CD14-positive monocyte (primary cell): Measurements from ENCODE around the gene ARMCX2. TPM values are rescaled to one million over a fixed set of nuclear protein-coding genes. Genes with fewer than 3 reads are reported as not detected.

Source experiments
- DNase-seq, 3 donors: peaks; one replicate each; pipeline ENCODE4 v3.0.0-alpha.2; 2011 to 2022
- H2AFZ ChIP-seq: 2 replicates; pipeline ENCODE4 v1.6.0; 2012; ENCODE audit warnings: mild to moderate bottlenecking, low read depth, low read length, inconsistent platforms; ENCODE audit not compliant: insufficient read depth, poor library complexity, severe bottlenecking
- H3K27ac ChIP-seq, 2 donors: 1 replicate in 1 of 2; 2 replicates in 1 of 2; pipeline ENCODE4 v1.5.1; 2012 to 2013; ENCODE audit warnings: low read length in 2 of 2, control low read depth in 1 of 2, inconsistent platforms in 1 of 2, low read depth in 1 of 2, mild to moderate bottlenecking in 1 of 2
- H3K27me3 ChIP-seq, 2 donors: one replicate each; pipeline versions ENCODE4 v1.6.0 to v1.6.1; 2011 to 2013; ENCODE audit warnings: low read length in 2 of 2; ENCODE audit not compliant: control insufficient read depth in 2 of 2, insufficient read depth in 2 of 2
- H3K36me3 ChIP-seq, 2 donors: replicated peaks in 1 of 2; 1 replicate in 1 of 2; 2 replicates in 1 of 2; pipeline versions ENCODE4 v1.5.1 to v1.6.1; 2012 to 2013; ENCODE audit warnings: low read length in 2 of 2, control low read depth in 1 of 2, inconsistent platforms in 1 of 2, mild to moderate bottlenecking in 1 of 2; ENCODE audit not compliant: insufficient read depth in 2 of 2, control insufficient read depth in 1 of 2
- H3K4me1 ChIP-seq, 2 donors: 1 replicate in 1 of 2; 2 replicates in 1 of 2; pipeline versions ENCODE4 v1.5.1 to v1.6.1; 2012 to 2013; ENCODE audit warnings: low read length in 2 of 2, control low read depth in 1 of 2, inconsistent platforms in 1 of 2, mild to moderate bottlenecking in 1 of 2, moderate library complexity in 1 of 2; ENCODE audit not compliant: insufficient read depth in 2 of 2, control insufficient read depth in 1 of 2
- H3K4me2 ChIP-seq: replicated peaks from 2 replicates; pipeline ENCODE3; 2012; ENCODE audit warnings: low read length, moderate library complexity, mild to moderate bottlenecking; ENCODE audit not compliant: poor library complexity, severe bottlenecking; ENCODE audit errors: extremely low read depth
- H3K4me3 ChIP-seq, 3 experiments: fragments of 200-600 bp in 1 of 3; sonication (generic) in 1 of 3; replicated peaks in 1 of 3; 1 replicate in 2 of 3; 2 replicates in 1 of 3; pipeline ENCODE4 v1.5.1; 2011 to 2013; ENCODE audit warnings: low read length in 3 of 3, mild to moderate bottlenecking in 3 of 3, control low read depth in 2 of 3, low read depth in 2 of 3, inconsistent platforms in 1 of 3, moderate library complexity in 1 of 3
- H3K79me2 ChIP-seq: 2 replicates; pipeline ENCODE4 v1.6.0; 2012; ENCODE audit warnings: mild to moderate bottlenecking, control low read depth, inconsistent platforms, low read length, moderate library complexity; ENCODE audit not compliant: insufficient read depth
- H3K9ac ChIP-seq: 2 replicates; pipeline ENCODE4 v1.6.0; 2017; ENCODE audit warnings: low read length, mild to moderate bottlenecking; ENCODE audit not compliant: insufficient read depth, poor library complexity, severe bottlenecking
- H3K9me3 ChIP-seq, 2 donors: replicated peaks in 1 of 2; 1 replicate in 1 of 2; 2 replicates in 1 of 2; pipeline versions ENCODE4 v1.5.1 to v1.6.1; 2012 to 2013; ENCODE audit warnings: low read length in 2 of 2, control low read depth in 1 of 2; ENCODE audit not compliant: control insufficient read depth in 1 of 2, insufficient read depth in 1 of 2
- H4K20me1 ChIP-seq: 2 replicates; pipeline ENCODE4 v1.6.0; 2012; ENCODE audit warnings: mild to moderate bottlenecking, low read length, control low read depth, moderate library complexity; ENCODE audit not compliant: insufficient read depth
- H3K27ac Mint-ChIP-seq, 7 donors: one replicate each; pipeline ENCODE4 v1.8.0; 2020; ENCODE audit warnings: mild to moderate bottlenecking in 7 of 7, mixed read lengths in 7 of 7, moderate library complexity in 6 of 7, inconsistent platforms in 2 of 7
- H3K27me3 Mint-ChIP-seq, 3 donors: one replicate each; pipeline ENCODE4 v1.8.0; 2021 to 2022; ENCODE audit warnings: low read depth in 3 of 3, mild to moderate bottlenecking in 3 of 3, mixed read lengths in 3 of 3, moderate library complexity in 3 of 3, inconsistent platforms in 1 of 3
- H3K36me3 Mint-ChIP-seq, 2 donors: one replicate each; pipeline ENCODE4 v1.8.0; 2020; ENCODE audit warnings: mixed read lengths in 2 of 2, inconsistent platforms in 1 of 2, mild to moderate bottlenecking in 1 of 2
- H3K4me1 Mint-ChIP-seq: one replicate; pipeline ENCODE4 v1.8.0; 2020; ENCODE audit warnings: mild to moderate bottlenecking, mixed read lengths
- H3K4me3 Mint-ChIP-seq, 2 donors: one replicate each; pipeline ENCODE4 v1.8.0; 2020; ENCODE audit warnings: mild to moderate bottlenecking in 2 of 2, mixed read lengths in 2 of 2, moderate library complexity in 1 of 2
- H3K9me3 Mint-ChIP-seq, 7 donors: one replicate each; pipeline ENCODE4 v1.8.0; 2020 to 2022; ENCODE audit warnings: mixed read lengths in 7 of 7, mild to moderate bottlenecking in 6 of 7, moderate library complexity in 6 of 7, inconsistent platforms in 2 of 7
- CTCF ChIP-seq: fragments of 200-600 bp; IDR thresholded peaks from one replicate; pipeline ENCODE4 v1.8.0; 2022; ENCODE audit warnings: antibody characterized with exemption, mild to moderate bottlenecking
- WGBS: methylation state at CpG from one replicate; pipeline ENCODE4 v1.1.5; 2013; ENCODE audit warnings: missing lambda C conversion rate; ENCODE audit not compliant: insufficient coverage; 5-methylcytosine and 5-hydroxymethylcytosine counted together
- intact Hi-C, 2 donors: fragments of 100-400 bp; cut with micrococcal nuclease; formaldehyde crosslinking; loops; one replicate each; pipeline versions ENCODE4 v1.15.0 to v1.15.1; 2023
- polyA plus RNA-seq, 3 donors: library from polyadenylated mRNA; depleted of rRNA in 1 of 3; unstranded in 2 of 3; stranded (reverse) in 1 of 3; fragments of 300-500 nt in 2 of 3; fragments of >200 nt in 1 of 3; fragmentation: Illumina TruSeq in 2 of 3; gene quantifications; 1 replicate in 2 of 3; 2 replicates in 1 of 3; pipeline ENCODE4 v1.2.3, GENCODE V29; 2012 to 2021

ARMCX2 gene
- polyA plus RNA-seq, 3 donors, result 0.27 to 0.63 (median 0.61) TPM

- intact Hi-C loops, result no loop called here
- no peak overlapping the region for H3K27ac Mint-ChIP-seq
- no CpG with 5 or more reads among the region's 2 CpGs for WGBS
- H3K4me3 Mint-ChIP-seq, result no peak overlapping the region
- H3K36me3 ChIP-seq, result no peaks in the 10 kb centered on the region
- H3K36me3 Mint-ChIP-seq, result no peaks in the 10 kb centered on the region
- no peak overlapping the region for H3K27ac ChIP-seq
- H3K9ac ChIP-seq, result no peak overlapping the region
- H3K4me1 ChIP-seq, result no peaks in the 10 kb centered on the region
- no peaks in the 10 kb centered on the region for H3K9me3 ChIP-seq
- H3K4me2 ChIP-seq, result no peak overlapping the region
- no peak overlapping the region for H2AFZ ChIP-seq
- peaks cover 0 to 5% (median 0%) of the 10 kb centered on the region in 7 donors for H3K9me3 Mint-ChIP-seq
- peaks cover 0 to 5% (median 4%) of the 10 kb centered on the region in 3 donors for H3K27me3 Mint-ChIP-seq
- H3K27me3 ChIP-seq, result peaks cover 0 to 2% of the 10 kb centered on the region in 2 donors
- no peak overlapping the region for H3K4me3 ChIP-seq
- no peak for TF ChIP-seq CTCF
- H3K79me2 ChIP-seq, result no peaks in the 10 kb centered on the region
- H4K20me1 ChIP-seq, result no peaks in the 10 kb centered on the region
- H3K4me1 Mint-ChIP-seq, result peaks cover 8% of the 10 kb centered on the region
- no peak for DNase-seq
These were observed 8.5 kb upstream of the ARMCX2 start for GRCh38 chrX:101668143-101668542.

- Mint-ChIP-seq H3K9me3 (peaks cover 0 to 6% (median 1%) of the 10 kb centered on the region in 7 donors), H3K36me3 (no peaks in the 10 kb centered on the region), H3K27me3 (peaks cover 9 to 14% (median 13%) of the 10 kb centered on the region in 3 donors), H3K4me1 (peaks cover 12% of the 10 kb centered on the region), H3K27ac (peak overlapping the region in 2 of 7 donors; percentile 1 to 65), H3K4me3 (peak overlapping the region; percentile 80 to 87)
- peak overlapping the region; percentile 50 for H3K9ac ChIP-seq
- H3K79me2 ChIP-seq, result no peaks in the 10 kb centered on the region
- H3K27ac ChIP-seq, result no peak overlapping the region
- H3K9me3 ChIP-seq, result no peaks in the 10 kb centered on the region
- peaks cover 0 to 8% of the 10 kb centered on the region in 2 donors for H3K27me3 ChIP-seq
- TF ChIP-seq CTCF, result no peak
- intact Hi-C loops, result no loop called here
- no peaks in the 10 kb centered on the region for H4K20me1 ChIP-seq
- DNase-seq, result peak; percentile 9 to 18 (median 16)
- H3K4me1 ChIP-seq, result peaks cover 9 to 15% of the 10 kb centered on the region in 2 donors
- H3K36me3 ChIP-seq, result no peaks in the 10 kb centered on the region
- H3K4me3 ChIP-seq, result peak overlapping the region; percentile 55 to 86 (median 60)
- peak overlapping the region; percentile 81 for H3K4me2 ChIP-seq
- H2AFZ ChIP-seq, result peak overlapping the region; percentile 85
- WGBS, result 0% methylated on average over 3 of the region's 38 CpGs
These were observed 774 bp downstream of the ARMCX2 start for GRCh38 chrX:101658661-101659491.
